ENCODE data around the gene ARHGAP8. TPM values are rescaled to one million over a fixed set of nuclear protein-coding genes. Genes with fewer than 3 reads are reported as not detected.

The ARHGAP8 gene
- total RNA-seq, 2 experiments from 2014 or later: 2.2 to 2.9 TPM

DNA sequence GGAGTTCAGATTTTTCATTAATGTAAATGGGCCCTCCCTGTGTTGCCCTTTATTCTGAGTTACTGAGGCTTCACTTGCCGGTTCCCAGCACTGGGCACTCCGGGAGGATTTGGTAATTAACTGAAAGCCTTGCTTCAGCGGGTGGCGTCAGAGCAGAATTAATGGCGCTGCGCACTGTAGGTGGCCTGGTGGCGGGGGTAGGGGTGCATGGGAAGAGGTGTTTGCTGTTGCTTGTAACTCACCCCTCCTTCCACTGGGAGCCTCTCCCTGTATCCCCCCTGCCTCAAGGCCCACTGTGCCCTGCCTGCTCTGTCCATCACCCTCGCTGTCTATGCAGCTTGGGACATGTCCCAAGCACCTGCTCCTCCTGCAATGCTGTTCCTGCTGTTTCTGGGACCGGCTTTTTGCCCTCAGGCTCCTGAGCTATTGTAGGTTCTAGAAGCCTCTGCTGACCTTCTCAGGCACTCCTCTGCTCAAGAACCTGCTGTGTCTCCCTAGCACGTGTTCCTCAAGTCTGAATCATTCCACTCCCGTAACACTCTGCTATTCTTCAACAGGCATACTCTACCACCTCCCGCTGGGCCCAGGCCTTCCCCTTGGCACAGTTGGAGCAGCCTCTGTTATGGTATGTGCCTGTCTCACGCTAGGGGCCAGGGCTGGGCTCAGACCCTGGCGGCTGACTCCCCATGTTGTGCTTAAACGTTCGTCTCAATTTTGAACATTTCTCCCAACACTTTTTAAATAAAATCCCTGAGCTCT is 24.4 kb downstream of the ARHGAP8 start:
- POLR2A ChIA-PET: no interaction called here
- Mint-ChIP-seq H3K4me3 (no peak overlapping the region), H3K27ac (no peak overlapping the region), H3K4me1 (no peaks in the 10 kb centered on the region), H3K36me3 (no peaks in the 10 kb centered on the region), H3K9me3 (peaks cover 7% of the 10 kb centered on the region), H3K27me3 (no peaks in the 10 kb centered on the region)
- DNase-seq: no peak
- ATAC-seq (ENCODE audit: low read depth): no peak

DNA sequence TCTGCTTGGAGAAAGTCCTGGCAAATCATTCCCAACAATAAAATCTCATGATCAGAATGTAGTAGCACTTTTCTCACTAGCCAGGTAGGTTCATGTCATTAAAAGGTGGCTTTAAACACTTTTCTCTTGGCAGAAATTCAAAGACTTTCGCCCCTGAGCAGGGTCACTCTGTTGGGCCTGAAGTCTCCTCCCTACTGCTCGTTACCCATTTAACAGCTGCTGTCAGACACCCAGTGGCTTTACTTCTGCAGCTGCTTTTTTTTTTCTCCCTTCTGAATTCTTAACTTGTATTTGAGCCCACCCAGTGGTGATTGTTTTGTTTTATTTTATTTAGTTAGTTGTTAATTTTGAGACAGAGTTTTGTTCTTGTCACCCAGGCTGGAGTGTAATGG is 25.0 kb downstream of the ARHGAP8 start:
- H3K27ac Mint-ChIP-seq: no peak overlapping the region
- ATAC-seq (ENCODE audit: low read depth): no peak
- POLR2A ChIA-PET: no interaction called here

DNA sequence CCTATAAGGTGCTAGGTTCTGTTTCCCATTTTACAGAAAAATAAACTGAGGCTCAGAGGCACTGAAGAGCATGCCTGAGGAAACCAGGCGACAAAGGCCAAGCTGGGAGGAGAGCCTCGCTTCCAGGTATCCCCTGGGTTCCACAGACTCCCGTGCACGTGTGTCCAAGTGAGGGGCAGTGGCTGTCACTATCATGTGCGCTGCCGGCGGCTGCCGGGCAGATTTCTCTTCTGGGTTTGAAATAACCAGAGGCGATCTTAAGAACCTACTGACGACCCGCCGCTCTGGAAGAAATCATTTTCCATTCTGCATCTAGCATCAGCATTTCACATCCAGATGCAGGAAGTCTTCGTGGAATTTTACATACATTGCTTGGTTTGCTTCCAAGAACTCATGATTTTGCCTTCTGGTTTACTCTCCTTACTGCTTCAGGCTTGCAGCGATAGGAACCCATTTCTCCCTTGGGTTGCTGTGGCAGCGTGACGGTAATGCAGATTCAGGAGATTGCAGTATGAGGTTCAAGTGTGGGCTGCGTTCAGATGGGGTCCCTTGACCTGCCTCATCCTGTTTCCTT is 28.6 kb downstream of the ARHGAP8 start:
- Mint-ChIP-seq H3K4me1 (no peaks in the 10 kb centered on the region), H3K36me3 (no peaks in the 10 kb centered on the region), H3K4me3 (no peak overlapping the region), H3K27me3 (no peaks in the 10 kb centered on the region), H3K27ac (no peak overlapping the region), H3K9me3 (no peaks in the 10 kb centered on the region)
- POLR2A ChIA-PET: no interaction called here
- ATAC-seq (ENCODE audit: low read depth): no peak
- DNase-seq: no peak

More for the DNA sequence above, 25.0 kb downstream of the ARHGAP8 start:
- Mint-ChIP-seq H3K9me3 (peaks cover 5% of the 10 kb centered on the region), H3K4me3 (no peak overlapping the region), H3K4me1 (no peaks in the 10 kb centered on the region), H3K36me3 (no peaks in the 10 kb centered on the region), H3K27me3 (no peaks in the 10 kb centered on the region)
- no peak for DNase-seq

DNA sequence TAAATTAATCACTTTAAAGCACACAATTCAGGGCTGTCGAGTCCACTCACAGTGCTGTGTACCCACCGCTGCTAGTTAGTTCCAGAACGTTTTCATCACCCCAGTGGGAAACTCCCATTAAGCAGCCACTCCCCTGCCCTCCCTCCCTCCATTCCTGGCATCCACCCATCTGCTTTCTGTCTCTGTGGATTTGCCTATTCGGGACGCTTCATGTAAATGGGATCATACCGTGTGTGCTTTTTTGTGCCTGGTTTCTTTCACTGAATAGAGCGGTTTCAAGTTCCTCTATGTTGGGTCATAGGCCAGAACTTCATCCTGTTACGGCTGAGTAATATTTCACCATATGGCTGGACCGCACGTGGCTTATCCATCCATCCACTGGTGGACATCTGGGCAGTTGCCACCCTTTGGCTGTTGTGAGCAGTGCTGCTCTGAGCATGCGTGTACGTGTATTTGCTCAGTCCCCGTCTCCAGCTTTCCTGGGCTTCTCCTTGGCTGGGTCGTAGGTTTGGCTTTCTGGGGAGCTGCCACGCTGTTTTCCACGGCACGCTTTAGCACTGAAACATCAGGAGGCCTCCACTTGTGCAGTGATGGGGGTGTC is 30.1 kb downstream of the ARHGAP8 start:
- Mint-ChIP-seq H3K27me3 (no peaks in the 10 kb centered on the region), H3K27ac (no peak overlapping the region), H3K4me1 (no peaks in the 10 kb centered on the region), H3K4me3 (no peak overlapping the region), H3K9me3 (no peaks in the 10 kb centered on the region), H3K36me3 (no peaks in the 10 kb centered on the region)
- POLR2A ChIA-PET: no interaction called here
- DNase-seq: no peak
- no peak for ATAC-seq (ENCODE audit: low read depth)

DNA sequence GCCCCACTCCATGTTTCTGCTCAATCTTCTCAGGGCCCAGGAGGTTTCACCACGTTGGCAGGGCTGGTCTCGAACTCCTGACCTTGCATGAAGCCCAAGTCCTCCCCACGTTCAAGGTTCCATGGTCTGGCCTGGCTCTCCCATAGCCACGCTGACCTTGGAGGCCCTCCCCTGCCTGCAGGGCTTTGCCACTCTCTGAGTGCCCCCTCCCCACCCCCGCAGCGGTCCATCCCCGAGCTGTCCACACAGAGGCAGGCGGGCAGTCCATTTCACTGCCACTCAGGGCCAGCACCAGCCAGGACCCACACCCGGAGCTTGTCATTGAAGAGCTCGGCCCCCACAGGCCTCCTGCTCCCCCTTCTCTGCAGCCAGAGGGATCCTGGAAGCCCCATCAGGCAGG is 30.7 kb downstream of the ARHGAP8 start:
- Mint-ChIP-seq H3K27me3 (no peaks in the 10 kb centered on the region), H3K36me3 (no peaks in the 10 kb centered on the region), H3K4me3 (no peak overlapping the region), H3K27ac (no peak overlapping the region), H3K4me1 (no peaks in the 10 kb centered on the region), H3K9me3 (no peaks in the 10 kb centered on the region)
- no peak for ATAC-seq (ENCODE audit: low read depth)
- POLR2A ChIA-PET: no interaction called here
- DNase-seq: no peak

DNA sequence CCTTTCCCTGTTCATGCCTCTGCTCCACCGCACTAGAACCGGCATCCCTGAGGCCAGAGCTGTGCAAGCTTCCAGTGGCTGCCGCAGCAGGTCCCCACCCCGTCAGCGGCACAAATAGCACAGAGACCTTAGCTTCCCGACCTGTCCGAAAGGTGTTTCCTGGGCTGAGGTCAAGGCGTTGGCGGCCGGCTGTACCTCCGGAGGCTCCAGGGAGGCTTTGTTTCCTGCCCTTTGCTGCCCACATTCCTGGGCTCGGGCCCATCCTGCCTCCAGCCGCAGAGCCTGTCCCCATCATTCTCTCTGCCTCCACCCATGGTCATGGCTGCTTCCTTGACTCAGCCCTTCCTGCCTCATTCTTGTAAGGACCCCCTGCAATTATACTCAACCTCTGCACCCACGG is 31.2 kb downstream of the ARHGAP8 start:
- H3K9me3 Mint-ChIP-seq: no peaks in the 10 kb centered on the region
- H3K27ac Mint-ChIP-seq: no peak overlapping the region
- no peaks in the 10 kb centered on the region for H3K27me3 Mint-ChIP-seq
- H3K36me3 Mint-ChIP-seq: no peaks in the 10 kb centered on the region
- no peaks in the 10 kb centered on the region for H3K4me1 Mint-ChIP-seq
- POLR2A ChIA-PET: no interaction called here
- H3K4me3 Mint-ChIP-seq: no peak overlapping the region
- ATAC-seq (ENCODE audit: low read depth): no peak
- no peak for DNase-seq

DNA sequence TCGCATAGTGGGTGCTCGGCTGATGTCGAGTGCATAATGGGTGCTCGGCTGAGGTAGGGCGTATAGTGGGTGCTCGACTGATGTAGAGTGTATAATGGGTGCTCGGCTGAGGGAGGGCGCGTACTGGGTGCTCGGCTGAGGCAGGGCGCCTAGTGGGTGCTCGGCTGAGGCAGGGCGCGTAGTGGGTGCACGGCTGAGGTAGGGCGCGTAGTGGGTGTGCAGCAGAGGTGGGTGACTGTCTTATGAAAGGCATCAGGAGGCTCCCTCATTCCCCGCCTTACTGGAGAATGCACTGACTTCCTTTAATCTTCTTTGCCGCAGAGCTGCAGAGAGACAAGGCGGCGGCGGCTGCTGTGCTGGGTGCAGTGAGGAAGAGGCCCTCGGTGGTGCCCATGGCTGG is 33.8 kb downstream of the ARHGAP8 start:
- Mint-ChIP-seq H3K4me1 (no peaks in the 10 kb centered on the region), H3K36me3 (no peaks in the 10 kb centered on the region), H3K27me3 (peaks cover 2% of the 10 kb centered on the region), H3K4me3 (no peak overlapping the region), H3K27ac (no peak overlapping the region), H3K9me3 (no peaks in the 10 kb centered on the region)
- POLR2A ChIA-PET: no interaction called here
- ATAC-seq (ENCODE audit: low read depth) (no peak), DNase-seq (no peak)

DNA sequence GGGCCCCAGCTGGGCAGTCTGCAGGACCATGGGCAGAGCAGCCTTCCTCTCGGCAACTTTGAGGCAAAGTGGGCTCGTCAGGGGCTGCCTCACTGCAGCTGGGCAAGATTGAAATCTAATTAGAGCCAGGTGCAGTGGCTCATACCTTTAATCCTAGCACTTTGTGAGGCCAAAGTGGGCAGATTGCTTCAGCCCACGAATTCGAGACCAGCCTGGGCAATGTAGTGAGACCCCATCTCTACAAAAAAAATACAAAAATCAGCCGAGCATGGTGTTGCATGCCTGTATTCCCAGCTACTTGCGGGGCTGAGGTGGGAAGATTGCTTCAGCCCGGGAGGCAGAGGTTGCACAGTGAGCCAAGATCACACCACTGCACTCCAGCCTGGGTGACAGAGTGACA is 34.2 kb downstream of the ARHGAP8 start:
- peaks cover 3% of the 10 kb centered on the region for H3K27me3 Mint-ChIP-seq
- H3K36me3 Mint-ChIP-seq: no peaks in the 10 kb centered on the region
- DNase-seq: no peak
- H3K9me3 Mint-ChIP-seq: no peaks in the 10 kb centered on the region
- H3K4me3 Mint-ChIP-seq: no peak overlapping the region
- H3K4me1 Mint-ChIP-seq: no peaks in the 10 kb centered on the region
- ATAC-seq (ENCODE audit: low read depth): no peak
- H3K27ac Mint-ChIP-seq: no peak overlapping the region
- POLR2A ChIA-PET: no interaction called here

DNA sequence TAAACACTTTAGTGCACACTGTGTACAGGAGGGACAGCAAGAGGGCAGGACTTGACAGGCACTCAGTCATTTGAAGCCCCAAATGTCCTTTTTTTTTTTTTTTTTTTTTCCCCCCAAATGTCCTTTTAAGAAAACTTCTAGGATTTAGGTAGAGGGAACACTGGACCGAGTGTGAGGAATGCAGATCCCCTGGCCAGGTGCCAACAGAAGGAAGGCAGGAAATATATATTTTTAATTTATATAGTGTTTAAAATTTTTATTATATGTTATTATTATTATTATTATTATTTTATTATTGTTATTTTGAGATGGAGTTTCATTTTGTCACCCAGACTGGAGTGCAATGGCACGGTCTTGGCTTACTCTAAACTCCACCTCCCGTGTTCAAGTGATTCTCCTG is 35.5 kb downstream of the ARHGAP8 start:
- ATAC-seq (ENCODE audit: low read depth) (no peak), DNase-seq (no peak)
- Mint-ChIP-seq H3K36me3 (no peaks in the 10 kb centered on the region), H3K4me3 (no peak overlapping the region), H3K9me3 (no peaks in the 10 kb centered on the region), H3K27ac (no peak overlapping the region), H3K27me3 (peaks cover 3% of the 10 kb centered on the region), H3K4me1 (no peaks in the 10 kb centered on the region)
- POLR2A ChIA-PET: no interaction called here

DNA sequence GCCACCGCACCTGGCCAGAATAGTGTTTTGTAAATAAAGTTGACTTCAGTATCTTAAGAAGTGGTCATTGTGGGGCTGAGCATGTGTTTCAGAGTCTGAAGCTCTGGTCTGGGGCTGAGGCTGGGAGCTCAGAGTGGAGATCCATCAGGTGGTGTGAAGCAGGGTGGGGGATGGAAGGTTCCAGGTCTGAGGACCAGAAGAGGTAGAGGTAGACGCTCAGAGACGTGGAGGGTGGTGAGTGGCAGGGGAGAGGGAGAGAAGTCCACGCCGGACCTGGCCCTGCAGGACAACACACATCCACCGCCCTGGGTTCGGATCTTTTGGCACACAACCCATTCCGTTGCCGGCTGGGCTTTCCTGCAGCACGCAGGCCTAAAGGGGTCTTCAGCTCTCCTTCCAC is 40.7 kb downstream of the ARHGAP8 start:
- POLR2A ChIA-PET: no interaction called here
- no peak overlapping the region for H3K27ac Mint-ChIP-seq
- no peaks in the 10 kb centered on the region for H3K4me1 Mint-ChIP-seq
- no peaks in the 10 kb centered on the region for H3K9me3 Mint-ChIP-seq
- ATAC-seq (ENCODE audit: low read depth): no peak
- no peaks in the 10 kb centered on the region for H3K36me3 Mint-ChIP-seq
- H3K4me3 Mint-ChIP-seq: no peak overlapping the region
- peaks cover 3% of the 10 kb centered on the region for H3K27me3 Mint-ChIP-seq
- no peak for DNase-seq

DNA sequence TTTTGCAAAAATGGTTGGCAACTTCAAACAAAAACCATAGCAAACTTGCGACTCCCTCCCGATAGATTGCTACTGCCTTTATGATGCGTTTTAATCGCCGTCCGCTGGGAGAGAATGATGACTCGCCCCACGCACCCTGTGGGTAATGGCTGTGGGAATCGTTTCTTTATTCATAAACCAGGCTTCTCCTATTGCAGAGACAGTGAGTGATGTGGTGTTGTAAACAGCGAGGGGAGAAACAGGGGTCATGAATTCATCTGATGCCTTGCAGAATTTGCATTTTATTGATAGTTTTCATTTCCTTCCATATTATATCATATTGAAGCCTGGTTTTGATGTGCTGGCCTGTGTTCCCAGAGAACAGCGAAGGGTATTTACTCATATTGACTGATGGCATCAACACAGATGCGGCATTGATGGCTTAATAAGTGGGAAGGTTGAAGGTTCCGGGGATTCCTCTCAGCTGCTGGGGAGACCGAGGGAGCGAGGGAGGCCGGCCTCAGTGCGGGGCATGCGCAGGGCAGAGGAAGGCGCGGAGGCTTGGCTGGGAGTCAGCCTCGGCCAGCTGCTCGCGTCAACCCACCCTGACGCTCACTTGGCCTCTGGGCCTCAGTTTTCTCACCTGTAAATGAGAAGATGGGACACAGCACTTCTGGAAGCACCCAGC is 41.3 kb downstream of the ARHGAP8 start:
- Mint-ChIP-seq H3K27ac (no peak overlapping the region), H3K4me1 (no peaks in the 10 kb centered on the region), H3K27me3 (peaks cover 3% of the 10 kb centered on the region), H3K4me3 (no peak overlapping the region), H3K36me3 (no peaks in the 10 kb centered on the region), H3K9me3 (no peaks in the 10 kb centered on the region)
- ATAC-seq (ENCODE audit: low read depth): no peak
- DNase-seq: no peak
- POLR2A ChIA-PET: no interaction called here

DNA sequence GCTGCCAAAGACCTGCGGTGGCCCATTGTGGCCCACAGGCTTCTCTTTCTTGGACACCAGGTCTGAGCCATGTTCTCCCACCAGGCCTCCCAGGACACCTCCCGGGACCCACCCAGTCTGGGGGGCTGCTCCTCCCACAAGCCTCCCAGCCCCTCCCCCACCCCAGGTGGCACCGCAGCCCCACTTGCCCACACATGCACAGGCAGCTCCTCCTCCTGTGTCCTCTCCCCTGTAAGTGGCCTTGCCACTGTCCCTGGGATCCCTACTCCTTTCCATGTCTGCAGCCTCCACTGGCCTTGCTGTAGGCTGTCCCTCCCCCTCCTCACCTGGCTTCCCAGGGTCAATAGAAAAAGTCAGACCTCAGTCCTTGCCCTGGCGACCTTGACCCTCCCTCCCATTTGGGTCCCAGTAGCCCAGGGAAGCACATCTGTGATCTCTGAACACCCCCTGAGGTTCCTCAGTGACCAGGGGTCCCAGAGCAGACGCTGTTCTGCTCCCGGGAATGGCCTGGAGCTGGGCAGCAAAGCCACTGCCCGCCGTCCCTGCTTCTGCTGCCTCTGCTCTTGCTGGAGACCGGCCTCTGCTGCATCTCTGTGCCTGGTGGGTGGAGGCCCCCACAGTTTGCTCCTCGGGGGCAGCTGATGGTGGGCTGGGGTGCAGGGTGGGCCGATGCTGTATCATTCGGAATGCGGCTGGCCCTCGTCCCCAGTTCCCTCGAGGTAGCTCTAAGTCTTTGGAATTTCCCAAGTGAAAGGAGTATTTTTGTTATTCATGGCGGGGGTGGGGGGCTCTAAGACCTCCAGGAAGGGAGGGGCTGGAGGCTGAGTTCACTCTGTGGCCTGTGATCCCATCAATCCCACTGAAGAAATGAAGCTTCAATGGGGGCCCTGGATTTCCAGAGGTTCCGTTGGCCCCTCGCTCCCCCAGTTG is 43.6 kb downstream of the ARHGAP8 start:
- H3K27ac Mint-ChIP-seq: no peak overlapping the region
- DNase-seq (no peak), ATAC-seq (ENCODE audit: low read depth) (no peak)
- no peaks in the 10 kb centered on the region for H3K36me3 Mint-ChIP-seq
- H3K27me3 Mint-ChIP-seq: peaks cover 2% of the 10 kb centered on the region
- no peaks in the 10 kb centered on the region for H3K9me3 Mint-ChIP-seq
- H3K4me3 Mint-ChIP-seq: no peak overlapping the region
- H3K4me1 Mint-ChIP-seq: no peaks in the 10 kb centered on the region
- POLR2A ChIA-PET: interaction anchor here (1.0 kb wide), 1 partner anchor 9 kb away, joined by 4 read pairs; no protein-coding TSS in a partner anchor

DNA sequence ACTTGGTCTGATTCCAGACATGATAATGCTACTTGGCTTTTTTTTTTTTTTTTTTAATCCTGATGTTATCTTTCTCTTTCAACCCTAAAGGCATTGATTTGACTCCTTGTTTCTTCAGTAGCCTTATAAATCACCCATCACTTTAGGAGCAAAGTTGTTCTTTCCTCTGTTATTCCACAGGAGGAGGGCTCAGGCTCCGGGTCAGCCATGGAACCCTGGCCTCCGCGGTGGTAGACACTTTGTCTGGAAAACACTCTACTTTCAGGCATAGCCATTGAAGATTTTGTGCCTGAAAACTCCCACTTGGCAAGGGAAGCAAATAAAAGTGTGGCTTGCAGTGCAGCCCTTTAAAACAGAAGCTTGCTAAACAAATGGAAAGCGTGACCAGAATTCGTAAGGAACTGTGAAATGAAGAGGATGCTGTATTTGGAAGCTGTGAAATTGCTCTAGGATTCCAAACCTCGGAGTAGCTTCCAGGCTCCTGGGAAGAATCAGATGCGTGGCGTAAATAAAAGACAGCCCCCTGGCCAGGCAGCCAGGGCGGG is 44.9 kb downstream of the ARHGAP8 start:
- H3K4me3 Mint-ChIP-seq: no peak overlapping the region
- no peaks in the 10 kb centered on the region for H3K27me3 Mint-ChIP-seq
- POLR2A ChIA-PET: interaction anchor here (1.0 kb wide), 1 partner anchor 8 kb away, joined by 4 read pairs; no protein-coding TSS in a partner anchor
- no peaks in the 10 kb centered on the region for H3K36me3 Mint-ChIP-seq
- H3K27ac Mint-ChIP-seq: no peak overlapping the region
- ATAC-seq (ENCODE audit: low read depth) (no peak), DNase-seq (no peak)
- H3K4me1 Mint-ChIP-seq: peaks cover 4% of the 10 kb centered on the region
- no peaks in the 10 kb centered on the region for H3K9me3 Mint-ChIP-seq
